ENCODE measurements around the gene ZNF786. TPM values are rescaled to one million over a fixed set of nuclear protein-coding genes. Genes with fewer than 3 reads are reported as not detected.

ZNF786 gene
- total and polyA plus RNA-seq, 9 of the 15 experiments (the other 6 are each of a cell fraction or from before 2014, with no cell fraction given): 0.31 to 5.4 (median 3.0) TPM

GRCh38 chr7:149084407-149084806 is 6.1 kb downstream of the ZNF786 start (continued):
- TF ChIP-seq MEIS2 (IDR thresholded peaks at IDR 0.05; ENCODE audit: partially characterized antibody) (no peak), TRIM28 (IDR thresholded peaks at IDR 0.05) (peak; percentile 66; the same call in 1 of the 2 replicates), HMGN3 (IDR thresholded peaks at IDR 0.05; ENCODE audit: borderline replicate concordance, extremely low read depth, insufficient read length, low read depth, low read length) (no peak), CBX3 (IDR thresholded peaks at IDR 0.05; ENCODE audit: borderline replicate concordance in 1 of 2, low read length in 2 of 2) (peak in 1 of 2 experiments; percentile 84; a peak in 1 of 3 replicates), ZNF75A (CRISPR knock-in tag; IDR thresholded peaks at IDR 0.05) (no peak), HSF4 (CRISPR knock-in tag; IDR thresholded peaks at IDR 0.05; ENCODE audit: borderline replicate concordance) (no peak), MCM5 (IDR thresholded peaks at IDR 0.05; ENCODE audit: low read depth) (no peak), SNAPC5 (CRISPR knock-in tag; IDR thresholded peaks at IDR 0.05) (no peak), ATF2 (CRISPR knock-in tag; IDR thresholded peaks at IDR 0.05) (no peak), SIN3B (IDR thresholded peaks at IDR 0.05; ENCODE audit: low read depth) (no peak), GATAD2B (IDR thresholded peaks at IDR 0.05; ENCODE audit: borderline replicate concordance) (no peak), PHF20 (IDR thresholded peaks at IDR 0.05; ENCODE audit: partially characterized antibody) (no peak), PTRF (tag; IDR thresholded peaks at IDR 0.05) (no peak), NFRKB (IDR thresholded peaks at IDR 0.05; ENCODE audit: low read depth) (no peak), ZNF12 (CRISPR knock-in tag; IDR thresholded peaks at IDR 0.05) (no peak), ZKSCAN1 (IDR thresholded peaks at IDR 0.05; ENCODE audit: low read depth, low read length) (no peak), BCL6 (CRISPR knock-in tag; IDR thresholded peaks at IDR 0.05) (no peak), ZNF347 (CRISPR knock-in tag; IDR thresholded peaks at IDR 0.05; ENCODE audit: low read depth) (no peak), ZNF239 (CRISPR knock-in tag; IDR thresholded peaks at IDR 0.05) (no peak), MEF2A (IDR thresholded peaks at IDR 0.05; ENCODE audit: control insufficient read depth, low read depth, low read length) (no peak), ZNF785 (CRISPR knock-in tag; IDR thresholded peaks at IDR 0.05) (no peak), THRA (IDR thresholded peaks at IDR 0.05) (no peak), ZNF282 (CRISPR knock-in tag; IDR thresholded peaks at IDR 0.05) (no peak), HIVEP1 (CRISPR knock-in tag; IDR thresholded peaks at IDR 0.05) (no peak), CHD1 (IDR thresholded peaks at IDR 0.05; ENCODE audit: low read length) (no peak)
- TF ChIP-seq, protein P1, sequence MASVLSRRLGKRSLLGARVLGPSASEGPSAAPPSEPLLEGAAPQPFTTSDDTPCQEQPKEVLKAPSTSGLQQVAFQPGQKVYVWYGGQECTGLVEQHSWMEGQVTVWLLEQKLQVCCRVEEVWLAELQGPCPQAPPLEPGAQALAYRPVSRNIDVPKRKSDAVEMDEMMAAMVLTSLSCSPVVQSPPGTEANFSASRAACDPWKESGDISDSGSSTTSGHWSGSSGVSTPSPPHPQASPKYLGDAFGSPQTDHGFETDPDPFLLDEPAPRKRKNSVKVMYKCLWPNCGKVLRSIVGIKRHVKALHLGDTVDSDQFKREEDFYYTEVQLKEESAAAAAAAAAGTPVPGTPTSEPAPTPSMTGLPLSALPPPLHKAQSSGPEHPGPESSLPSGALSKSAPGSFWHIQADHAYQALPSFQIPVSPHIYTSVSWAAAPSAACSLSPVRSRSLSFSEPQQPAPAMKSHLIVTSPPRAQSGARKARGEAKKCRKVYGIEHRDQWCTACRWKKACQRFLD (CRISPR knock-in tag; IDR thresholded peaks at IDR 0.05): no peak
- TF ChIP-seq, protein P2, sequence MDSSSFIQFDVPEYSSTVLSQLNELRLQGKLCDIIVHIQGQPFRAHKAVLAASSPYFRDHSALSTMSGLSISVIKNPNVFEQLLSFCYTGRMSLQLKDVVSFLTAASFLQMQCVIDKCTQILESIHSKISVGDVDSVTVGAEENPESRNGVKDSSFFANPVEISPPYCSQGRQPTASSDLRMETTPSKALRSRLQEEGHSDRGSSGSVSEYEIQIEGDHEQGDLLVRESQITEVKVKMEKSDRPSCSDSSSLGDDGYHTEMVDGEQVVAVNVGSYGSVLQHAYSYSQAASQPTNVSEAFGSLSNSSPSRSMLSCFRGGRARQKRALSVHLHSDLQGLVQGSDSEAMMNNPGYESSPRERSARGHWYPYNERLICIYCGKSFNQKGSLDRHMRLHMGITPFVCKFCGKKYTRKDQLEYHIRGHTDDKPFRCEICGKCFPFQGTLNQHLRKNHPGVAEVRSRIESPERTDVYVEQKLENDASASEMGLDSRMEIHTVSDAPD (CRISPR knock-in tag; IDR thresholded peaks at IDR 0.05): no peak
